ENCODE results near the gene CERK. TPM values are rescaled to one million over a fixed set of nuclear protein-coding genes. Genes with fewer than 3 reads are reported as not detected.

Gene CERK
- total and polyA plus RNA-seq, 8 donors = 25.0 to 44.0 (median 40.4) TPM

GRCh38 chr22:46752988-46753310 is 14.9 kb upstream of the CERK start:
- DNase-seq = peak in 1 of 4 donors; percentile 49
- TF ChIP-seq CTCF (IDR thresholded peaks at IDR 0.05) = no peak
- Histone ChIP-seq H3K9me3 (peaks cover 0 to 12% of the 10 kb centered on the region in 2 donors), H3K27me3 (no peaks in the 10 kb centered on the region), H3K4me1 (peaks cover 27 to 85% of the 10 kb centered on the region in 2 donors), H3K36me3 (no peaks in the 10 kb centered on the region), H3K27ac (peak overlapping the region in 1 of 2 donors; percentile 97), H3K4me3 (no peak overlapping the region)
- intact Hi-C loops (cut with DNase I) = no loop called here
- ATAC-seq = no peak

GRCh38 chr22:46752286-46752987 is 14.4 kb upstream of the CERK start:
- Histone ChIP-seq H3K27me3 (no peaks in the 10 kb centered on the region), H3K4me3 (no peak overlapping the region), H3K27ac (peak overlapping the region in 1 of 2 donors; percentile 97), H3K4me1 (peaks cover 27 to 81% of the 10 kb centered on the region in 2 donors), H3K9me3 (peaks cover 0 to 12% of the 10 kb centered on the region in 2 donors), H3K36me3 (no peaks in the 10 kb centered on the region)
- no peak for TF ChIP-seq CTCF (IDR thresholded peaks at IDR 0.05)
- ATAC-seq (no peak), DNase-seq (peak in 1 of 4 donors; percentile 37)
- intact Hi-C loops (cut with DNase I) = no loop called here

DNA sequence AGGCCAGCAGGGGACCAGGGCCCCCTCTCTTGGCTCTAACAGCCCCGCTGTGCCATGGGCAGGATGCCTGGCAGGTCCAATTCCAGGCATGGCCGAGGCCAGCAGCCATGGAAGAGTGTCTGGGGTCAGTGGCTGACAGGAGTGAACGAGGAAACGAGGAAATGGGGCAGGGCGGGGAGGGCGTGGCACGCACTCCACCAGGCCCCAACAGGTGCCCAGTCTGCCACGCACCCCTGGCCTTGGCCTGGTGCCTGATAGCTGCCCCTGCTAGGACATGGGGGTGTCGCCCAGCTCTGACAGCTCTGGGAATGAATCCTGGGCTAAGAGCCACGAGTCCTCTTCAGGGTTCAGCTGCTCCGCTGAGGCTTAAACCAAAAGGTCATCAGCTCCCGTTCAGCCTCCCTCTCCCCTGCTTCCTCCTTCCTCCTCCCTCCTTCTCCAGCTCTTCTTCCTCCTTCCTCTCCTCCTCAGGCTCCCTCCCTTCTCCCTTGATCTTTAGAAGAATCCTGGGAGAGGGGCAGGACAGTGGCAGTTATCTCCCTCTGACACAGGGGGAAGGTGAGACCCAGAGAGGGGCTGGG is 12.9 kb upstream of the CERK start:
- H3K9me3 ChIP-seq = peaks cover 0 to 4% of the 10 kb centered on the region in 2 donors
- no peak for TF ChIP-seq CTCF (IDR thresholded peaks at IDR 0.05)
- ATAC-seq (peak; percentile 20), DNase-seq (peak in 1 of 4 donors; percentile 79)
- peak overlapping the region in 1 of 2 donors; percentile 11 for H3K27ac ChIP-seq
- intact Hi-C loops (cut with DNase I) = no loop called here
- H3K36me3 ChIP-seq = no peaks in the 10 kb centered on the region
- H3K4me3 ChIP-seq = no peak overlapping the region
- H3K27me3 ChIP-seq = no peaks in the 10 kb centered on the region
- H3K4me1 ChIP-seq = peaks cover 27 to 75% of the 10 kb centered on the region in 2 donors

DNA sequence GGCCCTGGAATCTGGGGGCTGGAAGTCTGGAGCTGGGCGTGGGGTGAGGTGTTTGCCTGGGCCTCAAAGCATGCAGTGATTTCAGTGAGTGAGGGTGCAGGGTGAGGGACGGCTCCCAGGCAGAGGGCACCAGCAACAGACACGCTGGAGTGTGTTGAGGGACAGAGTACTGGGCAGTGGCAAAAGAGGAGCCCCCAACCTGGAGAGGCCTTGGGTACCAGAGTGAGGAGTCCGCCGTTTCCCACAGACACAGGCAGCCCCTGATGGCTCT is 12.4 kb upstream of the CERK start:
- ATAC-seq = no peak
- peaks cover 27 to 70% of the 10 kb centered on the region in 2 donors for H3K4me1 ChIP-seq
- H3K4me3 ChIP-seq = no peak overlapping the region
- peak in 1 of 4 donors; percentile 22 for DNase-seq
- peak overlapping the region in 1 of 2 donors; percentile 11 for H3K27ac ChIP-seq
- no peaks in the 10 kb centered on the region for H3K9me3 ChIP-seq
- no peaks in the 10 kb centered on the region for H3K36me3 ChIP-seq
- TF ChIP-seq CTCF (IDR thresholded peaks at IDR 0.05) = no peak
- no peaks in the 10 kb centered on the region for H3K27me3 ChIP-seq
- intact Hi-C loops (cut with DNase I) = no loop called here

GRCh38 chr22:46749682-46750529 is 11.9 kb upstream of the CERK start:
- H3K36me3 ChIP-seq = no peaks in the 10 kb centered on the region
- no peak for TF ChIP-seq CTCF (IDR thresholded peaks at IDR 0.05)
- peak overlapping the region; percentile 29 to 46 for H3K27ac ChIP-seq
- no peak overlapping the region for H3K4me3 ChIP-seq
- DNase-seq (peak in 1 of 4 donors; percentile 51), ATAC-seq (no peak)
- H3K9me3 ChIP-seq = no peaks in the 10 kb centered on the region
- intact Hi-C loops (cut with DNase I) = no loop called here
- H3K4me1 ChIP-seq = peaks cover 27 to 65% of the 10 kb centered on the region in 2 donors
- no peaks in the 10 kb centered on the region for H3K27me3 ChIP-seq
